Activated CD8-positive, alpha-beta memory T cell treated with anti-CD3 and anti-CD28 coated beads for 4 hours (primary cell): Measurements from ENCODE around the gene KITLG.
"Not testable (repeated sequence)": the region's sequence is repeated elsewhere in the genome, so short reads cannot be mapped to it uniquely, and the experiment has no call there.

Experiments
- DNase-seq, 2 donors: peaks; one replicate each; pipeline ENCODE4 v3.0.0-alpha.2; 2020; ENCODE audit warnings: low read depth in 2 of 2

The KITLG gene

GRCh38 chr12:88575361-88575970 is 4.8 kb downstream of the KITLG start:
- no peak for DNase-seq

- no peak for DNase-seq
These were observed 6.0 kb downstream of the KITLG start for GRCh38 chr12:88574278-88574677.

GRCh38 chr12:88573583-88573982 is 6.7 kb downstream of the KITLG start:
- DNase-seq, result no peak

- DNase-seq, result no peak
These were observed 7.3 kb downstream of the KITLG start for GRCh38 chr12:88572781-88573549.

GRCh38 chr12:88571543-88571942 is 8.7 kb downstream of the KITLG start:
- DNase-seq, result no peak

GRCh38 chr12:88570103-88570502 is 10.2 kb downstream of the KITLG start:
- no peak for DNase-seq

- no peak for DNase-seq
These were observed 13.8 kb downstream of the KITLG start for GRCh38 chr12:88566430-88566829.

- no peak for DNase-seq
These were observed 17.3 kb downstream of the KITLG start for GRCh38 chr12:88562846-88563582.

- no peak for DNase-seq
These were observed 18.1 kb downstream of the KITLG start for GRCh38 chr12:88562151-88562550.

GRCh38 chr12:88559772-88560171 is 20.5 kb downstream of the KITLG start:
- no peak for DNase-seq

- DNase-seq, result no peak
These were observed 21.1 kb downstream of the KITLG start for GRCh38 chr12:88559199-88559598.

- no peak for DNase-seq
These were observed 21.9 kb downstream of the KITLG start for GRCh38 chr12:88558340-88558867.

- DNase-seq, result no peak
These were observed 24.0 kb downstream of the KITLG start for GRCh38 chr12:88556213-88556774.

- no peak for DNase-seq
These were observed 26.2 kb downstream of the KITLG start for GRCh38 chr12:88553941-88554658.

- DNase-seq, result no peak
These were observed 27.6 kb downstream of the KITLG start for GRCh38 chr12:88552610-88553079.

GRCh38 chr12:88549929-88550328 is 30.3 kb downstream of the KITLG start:
- DNase-seq, result no peak

- not testable (repeated sequence) for DNase-seq
These were observed 32.3 kb downstream of the KITLG start for GRCh38 chr12:88547949-88548348.

- no peak for DNase-seq
These were observed 33.4 kb downstream of the KITLG start for GRCh38 chr12:88546853-88547252.

- no peak for DNase-seq
These were observed 34.0 kb downstream of the KITLG start for GRCh38 chr12:88546226-88546625.

GRCh38 chr12:88544991-88545980 is 35.0 kb downstream of the KITLG start:
- DNase-seq, result no peak
